Body of pancreas (tissue), 4 donors: ENCODE data around the gene PRSS8. TPM values are rescaled to one million over a fixed set of nuclear protein-coding genes. Genes with fewer than 3 reads are reported as not detected.
"Not testable (repeated sequence)": the region's sequence is repeated elsewhere in the genome, so short reads cannot be mapped to it uniquely, and the experiment has no call there.

Source experiments
- ATAC-seq: fragments of 150-250 bp; one replicate; pipeline ENCODE4 v1.9.1; 2016
- DNase-seq, 4 donors: peaks; one replicate each; pipeline ENCODE4 v3.0.0-alpha.2; 2019
- H3K27ac ChIP-seq, 4 donors: fragments of 200-600 bp; sonication (generic); 1 replicate in 3 of 4; 2 replicates in 1 of 4; pipeline versions ENCODE4 v1.5.1 to v1.6.1; 2016 to 2019; ENCODE audit warnings: mild to moderate bottlenecking in 1 of 4, mixed read lengths in 1 of 4, moderate library complexity in 1 of 4
- H3K27me3 ChIP-seq, 2 donors: fragments of 200-600 bp; sonication (generic); one replicate each; pipeline ENCODE4 v1.6.0; 2016; ENCODE audit warnings: mild to moderate bottlenecking in 1 of 2
- H3K36me3 ChIP-seq, 2 donors: fragments of 200-600 bp; sonication (generic); replicated peaks in 1 of 2; 2 replicates each; pipeline ENCODE4 v1.5.1; 2016; ENCODE audit warnings: low read depth in 2 of 2; ENCODE audit not compliant: insufficient read depth in 1 of 2
- H3K4me1 ChIP-seq: fragments of 200-600 bp; sonication (generic); one replicate; pipeline ENCODE4 v1.6.0; 2016
- H3K4me3 ChIP-seq, 2 donors: fragments of 200-600 bp; sonication (generic); 1 replicate in 1 of 2; 2 replicates in 1 of 2; pipeline ENCODE4 v1.5.1; 2016 to 2019
- H3K9me3 ChIP-seq, 3 donors: fragments of 200-600 bp; sonication (generic); 1 replicate in 2 of 3; 2 replicates in 1 of 3; pipeline ENCODE4 v1.5.1; 2016
- CTCF ChIP-seq, 7 experiments: fragments of 450-650 bp in 4 of 7; fragments of 200-600 bp in 3 of 7; sonication (generic) in 3 of 7; IDR thresholded peaks; one replicate each; pipeline ENCODE4 v1.5.1; 2016 to 2019; ENCODE audit warnings: antibody characterized with exemption in 7 of 7
- POLR2A ChIP-seq, 3 donors: fragments of 450-650 bp; IDR thresholded peaks; one replicate each; pipeline ENCODE4 v1.6.1; 2016; ENCODE audit warnings: antibody characterized with exemption in 3 of 3, mild to moderate bottlenecking in 2 of 3
- WGBS, 2 donors: methylation state at CpG; one replicate each; pipeline ENCODE4 v1.1.5; 2017; 5-methylcytosine and 5-hydroxymethylcytosine counted together
- intact Hi-C: fragments of 100-400 bp; cut with DNase I; formaldehyde crosslinking; loops from one replicate; pipeline ENCODE4 v1.15.1; 2023
- total RNA-seq, 2 donors: library from RNA; depleted of rRNA; stranded (reverse); fragments of >200 nt; gene quantifications; one replicate each; pipeline ENCODE4 v1.1.0, GENCODE V29; 2016

The PRSS8 gene
- total RNA-seq, 2 donors from 2014 or later: 75.5 to 81.7 TPM

GRCh38 chr16:31181102-31181830, 45.7 kb upstream of the PRSS8 start:
- TF ChIP-seq CTCF (IDR thresholded peaks at IDR 0.05) (no peak), POLR2A (IDR thresholded peaks at IDR 0.05) (no peak)

GRCh38 chr16:31179747-31180459, 44.4 kb upstream of the PRSS8 start, which contains the start of gene FUS:
Gene FUS (plus strand): TSS chr16:31180139. CDS start chr16:31180215, 76 bp downstream.
- H3K27me3 ChIP-seq: no peaks in the 10 kb centered on the region
- DNase-seq (peak; percentile 90 to 95 (median 94)), ATAC-seq (peak; percentile 91)
- 0% methylated on average over 1 to 69 of the region's 69 CpGs for WGBS, 2 donors
- peaks cover 0 to 9% of the 10 kb centered on the region in 2 donors for H3K36me3 ChIP-seq
- H3K9me3 ChIP-seq: no peaks in the 10 kb centered on the region
- peak within 1 kb of the TSS; percentile 78 to 93 for H3K4me3 ChIP-seq
- H3K27ac ChIP-seq: peak within 1 kb of the TSS; percentile 94 to 97 (median 96)
- peaks cover 31% of the 10 kb centered on the region for H3K4me1 ChIP-seq
- intact Hi-C loops: no loop called here
- TF ChIP-seq CTCF (IDR thresholded peaks at IDR 0.05) (no peak), POLR2A (IDR thresholded peaks at IDR 0.05) (peak; percentile 98 to 100 (median 100))

More at GRCh38 chr16:31181102-31181830, 45.7 kb upstream of the PRSS8 start:
- 5 to 8% methylated on average over 30 to 31 of the region's 31 CpGs for WGBS, 2 donors
- peak in 3 of 4 donors; percentile 17 to 29 (median 26) for DNase-seq
- Histone ChIP-seq H3K9me3 (no peaks in the 10 kb centered on the region), H3K27me3 (no peaks in the 10 kb centered on the region), H3K4me3 (peak overlapping the region; percentile 78 to 93), H3K4me1 (peaks cover 31% of the 10 kb centered on the region), H3K27ac (peak overlapping the region in 3 of 4 donors; percentile 94 to 97 (median 95)), H3K36me3 (peaks cover 9 to 20% of the 10 kb centered on the region in 2 donors)
- intact Hi-C loops: no loop called here
- ATAC-seq: no peak

GRCh38 chr16:31179219-31179746, 43.8 kb upstream of the PRSS8 start:
- peaks cover 31% of the 10 kb centered on the region for H3K4me1 ChIP-seq
- peaks cover 0 to 5% of the 10 kb centered on the region in 2 donors for H3K36me3 ChIP-seq
- peak; percentile 1 for ATAC-seq
- DNase-seq: no peak
- no peaks in the 10 kb centered on the region for H3K9me3 ChIP-seq
- 2 to 9% methylated on average over 6 to 27 of the region's 27 CpGs for WGBS, 2 donors
- H3K27ac ChIP-seq: peak overlapping the region; percentile 94 to 97 (median 96)
- intact Hi-C loops: no loop called here
- H3K4me3 ChIP-seq: peak overlapping the region; percentile 8 to 36
- no peaks in the 10 kb centered on the region for H3K27me3 ChIP-seq
- TF ChIP-seq CTCF (IDR thresholded peaks at IDR 0.05) (no peak), POLR2A (IDR thresholded peaks at IDR 0.05) (no peak)

GRCh38 chr16:31177136-31177535, 41.6 kb upstream of the PRSS8 start:
- no peak overlapping the region for H3K4me3 ChIP-seq
- DNase-seq (no peak), ATAC-seq (no peak)
- H3K27me3 ChIP-seq: no peaks in the 10 kb centered on the region
- no peaks in the 10 kb centered on the region for H3K36me3 ChIP-seq
- intact Hi-C loops: no loop called here
- H3K9me3 ChIP-seq: no peaks in the 10 kb centered on the region
- no peak overlapping the region for H3K27ac ChIP-seq
- peaks cover 14% of the 10 kb centered on the region for H3K4me1 ChIP-seq
- WGBS, 2 donors: 57 to 80% methylated on average over 3 of the region's 3 CpGs
- TF ChIP-seq CTCF (IDR thresholded peaks at IDR 0.05) (no peak), POLR2A (IDR thresholded peaks at IDR 0.05) (no peak)

- 0% methylated on average over 1 of the region's 2 CpGs; no CpG with 5 or more reads in 1 of the 2 donors for WGBS, 2 donors
Measured at GRCh38 chr16:31170048-31170447, 34.5 kb upstream of the PRSS8 start.

More at GRCh38 chr16:31170048-31170447, 34.5 kb upstream of the PRSS8 start:
- ATAC-seq, DNase-seq, H3K4me1 ChIP-seq, H3K9me3 ChIP-seq, H3K27ac ChIP-seq, H3K4me3 ChIP-seq, H3K27me3 ChIP-seq, H3K36me3 ChIP-seq, intact Hi-C loops: not testable (repeated sequence)
